ENCODE measurements around the gene VIL1. TPM values are rescaled to one million over a fixed set of nuclear protein-coding genes. Genes with fewer than 3 reads are reported as not detected.
A peak's percentile ranks its signal among the peaks of the same experiment; 100 is the strongest.

VIL1 gene
- total and polyA plus RNA-seq, 9 of the 15 experiments (the other 6 are each of a cell fraction or from before 2014, with no cell fraction given): 0.51 to 2.7 (median 1.2) TPM

DNA sequence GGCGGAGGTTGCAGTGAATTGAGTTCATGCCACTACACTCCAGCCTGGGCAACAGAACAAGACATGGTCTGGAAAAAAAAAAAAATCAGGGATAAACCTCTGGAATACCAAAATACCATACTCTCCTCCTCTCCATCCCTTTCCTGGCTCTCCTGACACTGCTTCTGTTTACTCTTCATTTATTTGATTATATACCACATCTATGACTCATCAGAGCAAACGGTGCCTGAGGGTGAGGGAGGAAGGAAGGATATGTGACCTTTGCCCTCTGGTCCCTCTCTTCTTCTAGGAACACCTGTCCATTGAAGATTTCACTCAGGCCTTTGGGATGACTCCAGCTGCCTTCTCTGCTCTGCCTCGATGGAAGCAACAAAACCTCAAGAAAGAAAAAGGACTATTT lies 30.0 kb downstream of the VIL1 start:
- H3K9ac ChIP-seq (ENCODE audit: insufficient read depth in 1 of 2, low read depth in 2 of 2, low read length in 2 of 2): no peak overlapping the region
- H4K20me1 ChIP-seq (replicated peaks; ENCODE audit: control insufficient read depth, insufficient read depth, low read length): no peaks in the 10 kb centered on the region
- no peaks in the 10 kb centered on the region for H3K79me2 ChIP-seq (ENCODE audit: control insufficient read depth, insufficient read depth, low read length)
- 40% methylated on average over 3 of the region's 3 CpGs for WGBS (ENCODE audit: insufficient coverage, low coverage, missing lambda C conversion rate)
- no peak overlapping the region for H2AFZ ChIP-seq (ENCODE audit: low read depth, low read length)
- in situ Hi-C loops (cut with MboI) (no loop called here), intact Hi-C loops (cut with micrococcal nuclease) (no loop called here)
- no peak overlapping the region for H3K4me3 ChIP-seq
- no peaks in the 10 kb centered on the region for H3K9me3 ChIP-seq (replicated peaks; ENCODE audit: control insufficient read depth, insufficient read depth, low read depth, low read length)
- H3K4me1 ChIP-seq (replicated peaks in 1 of 2; ENCODE audit: control insufficient read depth in 2 of 2, insufficient read depth in 2 of 2, low read length in 2 of 2): peaks cover 0 to 3% of the 10 kb centered on the region in 2 experiments; a peak in 3 of 5 replicates
- H3K4me2 ChIP-seq (ENCODE audit: insufficient read depth, low read length): no peak overlapping the region
- CTCF ChIA-PET (ENCODE audit: low intra/inter-chr PET ratio): interaction anchor here (0.6 kb wide), 1 partner anchor 262 kb away, joined by 4 read pairs; no protein-coding TSS in a partner anchor
- no peaks in the 10 kb centered on the region for H3K27me3 ChIP-seq (ENCODE audit: control insufficient read depth in 2 of 2, insufficient read depth in 2 of 2, low read length in 2 of 2)
- no peak overlapping the region for H3K27ac ChIP-seq (ENCODE audit: extremely low read depth, low read depth, low read length)
- no peaks in the 10 kb centered on the region for H3K9me1 ChIP-seq (ENCODE audit: control insufficient read depth, insufficient read depth, low read length)
- TF ChIP-seq, protein P1, sequence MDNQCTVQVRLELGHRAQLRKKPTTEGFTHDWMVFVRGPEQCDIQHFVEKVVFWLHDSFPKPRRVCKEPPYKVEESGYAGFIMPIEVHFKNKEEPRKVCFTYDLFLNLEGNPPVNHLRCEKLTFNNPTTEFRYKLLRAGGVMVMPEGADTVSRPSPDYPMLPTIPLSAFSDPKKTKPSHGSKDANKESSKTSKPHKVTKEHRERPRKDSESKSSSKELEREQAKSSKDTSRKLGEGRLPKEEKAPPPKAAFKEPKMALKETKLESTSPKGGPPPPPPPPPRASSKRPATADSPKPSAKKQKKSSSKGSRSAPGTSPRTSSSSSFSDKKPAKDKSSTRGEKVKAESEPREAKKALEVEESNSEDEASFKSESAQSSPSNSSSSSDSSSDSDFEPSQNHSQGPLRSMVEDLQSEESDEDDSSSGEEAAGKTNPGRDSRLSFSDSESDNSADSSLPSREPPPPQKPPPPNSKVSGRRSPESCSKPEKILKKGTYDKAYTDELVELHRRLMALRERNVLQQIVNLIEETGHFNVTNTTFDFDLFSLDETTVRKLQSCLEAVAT (IDR thresholded peaks at IDR 0.05): no peak
- TF ChIP-seq FOSL1 (tag; conservative IDR thresholded peaks at IDR 0.05): peak; percentile 66
- TF ChIP-seq CTBP1 (IDR thresholded peaks at IDR 0.05; ENCODE audit: borderline replicate concordance): peak; percentile 28; the same call in 1 of the 2 replicates
- TF ChIP-seq, protein P2, sequence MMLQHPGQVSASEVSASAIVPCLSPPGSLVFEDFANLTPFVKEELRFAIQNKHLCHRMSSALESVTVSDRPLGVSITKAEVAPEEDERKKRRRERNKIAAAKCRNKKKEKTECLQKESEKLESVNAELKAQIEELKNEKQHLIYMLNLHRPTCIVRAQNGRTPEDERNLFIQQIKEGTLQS (IDR thresholded peaks at IDR 0.05): peak; percentile 60
- TF ChIP-seq, protein P2 (CRISPR knock-in tag; conservative IDR thresholded peaks at IDR 0.05): no peak
- no peak for TF ChIP-seq EZH2 (IDR thresholded peaks at IDR 0.05; ENCODE audit: borderline replicate concordance, low read depth, low read length)
- TF ChIP-seq ZKSCAN3 (CRISPR knock-in tag; IDR thresholded peaks at IDR 0.05): no peak
- no peak for TF ChIP-seq NR2C2 (CRISPR knock-in tag; IDR thresholded peaks at IDR 0.05)
- peak; percentile 33; the same call in 1 of the 2 replicates for TF ChIP-seq NR2C2 (tag; IDR thresholded peaks at IDR 0.05)
- TF ChIP-seq CBFA2T2 (conservative IDR thresholded peaks at IDR 0.05): no peak
- TF ChIP-seq SAFB (IDR thresholded peaks at IDR 0.05; ENCODE audit: borderline replicate concordance, low read depth, low read length): no peak
- TF ChIP-seq NR2C1 (IDR thresholded peaks at IDR 0.05): no peak
- TF ChIP-seq NR2C1 (tag; IDR thresholded peaks at IDR 0.05): peak; percentile 52; the same call in 1 of the 2 replicates
- no peak for TF ChIP-seq RBBP5 (IDR thresholded peaks at IDR 0.05; ENCODE audit: borderline replicate concordance, insufficient read depth, low read length, poor library complexity, severe bottlenecking)
- TF ChIP-seq JUND (IDR thresholded peaks at IDR 0.05; ENCODE audit: borderline replicate concordance, low read depth, low read length): peak; percentile 69; the same call in 1 of the 2 replicates
- TF ChIP-seq JUND (tag; IDR thresholded peaks at IDR 0.05; ENCODE audit: borderline replicate concordance, low read depth, low read length): peak; percentile 38; the same call in 1 of the 3 replicates
- TF ChIP-seq ZNF57 (CRISPR knock-in tag; IDR thresholded peaks at IDR 0.05): no peak
- BruUV-seq (replicated peaks): no TSS peak
- DNase-seq (ENCODE audit: extremely low read depth in 1 of 4, low spot score in 3 of 4) (peak in 3 of 4 experiments; percentile 22 to 46 (median 43)), FAIRE-seq (peak; percentile 6), ATAC-seq (no peak)
- POLR2A ChIA-PET: no interaction called here
- peaks cover 30% of the 10 kb centered on the region for H3K36me3 ChIP-seq (ENCODE audit: control insufficient read depth, insufficient read depth, low read length)

Data from K562 (cell line).